ENCODE results near the gene FGF14.

- TF ChIP-seq POLR2A (IDR thresholded peaks at IDR 0.05) (no peak), CTCF (IDR thresholded peaks at IDR 0.05) (no peak)
Measured at GRCh38 chr13:101718496-101718895, 683.4 kb downstream of the FGF14 start.

All from Peyer's patch (tissue), 4 donors.